Kasumi-1 (cell line): Measurements from ENCODE around the gene TSPAN14.
A peak's percentile ranks its signal among the peaks of the same experiment; 100 is the strongest.
"Not testable (repeated sequence)": the region's sequence is repeated elsewhere in the genome, so short reads cannot be mapped to it uniquely, and the experiment has no call there.

Experiments used
- DNase-seq, 2 experiments: peaks; one replicate each; lab custom pipeline; 2025; lab: John Stamatoyannopoulos, UW

The TSPAN14 gene

DNA sequence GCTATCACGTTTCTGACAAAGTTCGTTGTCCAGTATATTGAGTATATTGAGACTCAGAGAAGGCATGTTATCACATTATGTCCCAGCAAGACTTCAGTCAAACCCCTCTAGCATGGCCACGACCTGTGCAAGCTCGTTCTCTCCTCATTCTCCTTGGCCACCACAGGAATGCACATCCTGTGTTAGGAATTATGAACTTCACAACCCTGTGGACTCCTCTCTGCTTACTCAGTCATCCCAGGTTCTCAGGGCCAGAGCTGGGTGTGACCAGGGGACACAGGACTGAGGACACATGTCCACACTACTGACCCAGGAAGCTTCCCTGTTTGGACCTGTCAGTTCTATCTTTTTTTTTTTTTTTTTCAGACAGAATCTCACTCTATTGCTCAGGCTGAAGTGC is 87.9 kb downstream of the TSPAN14 start:
- DNase-seq: no peak

DNA sequence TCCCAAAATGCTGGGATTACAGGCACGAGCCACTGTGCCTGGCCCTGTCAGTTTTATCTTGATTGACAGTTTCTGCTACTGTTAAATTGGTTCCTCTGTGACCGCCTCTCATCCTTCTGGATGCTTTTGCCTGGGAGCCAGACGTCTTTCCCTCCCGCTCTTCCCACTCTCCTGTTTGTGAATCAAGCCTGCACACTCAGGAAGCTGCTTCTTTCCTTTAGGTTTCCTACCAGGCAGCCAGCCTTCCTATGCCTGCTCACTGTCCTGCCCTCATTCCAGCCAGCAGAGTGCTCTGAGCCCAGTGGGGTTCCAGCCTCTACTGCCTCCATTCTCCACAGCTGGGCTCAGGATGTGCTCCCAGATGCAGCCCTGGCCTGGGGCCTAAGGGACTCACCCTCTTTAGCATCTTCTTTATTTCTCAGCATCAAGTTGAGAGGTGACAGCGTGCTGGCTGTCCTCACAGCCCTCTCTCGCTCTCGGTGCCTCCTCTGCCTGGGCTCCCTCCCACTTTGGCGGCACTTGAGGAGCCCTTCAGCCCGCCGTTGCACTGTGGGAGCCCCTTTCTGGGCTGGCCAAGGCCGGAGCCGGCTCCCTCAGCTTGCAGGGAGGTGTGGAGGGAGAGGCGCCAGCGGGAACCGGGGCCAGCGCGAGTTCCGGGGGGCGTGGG is 88.7 kb downstream of the TSPAN14 start:
- DNase-seq: no peak

DNA sequence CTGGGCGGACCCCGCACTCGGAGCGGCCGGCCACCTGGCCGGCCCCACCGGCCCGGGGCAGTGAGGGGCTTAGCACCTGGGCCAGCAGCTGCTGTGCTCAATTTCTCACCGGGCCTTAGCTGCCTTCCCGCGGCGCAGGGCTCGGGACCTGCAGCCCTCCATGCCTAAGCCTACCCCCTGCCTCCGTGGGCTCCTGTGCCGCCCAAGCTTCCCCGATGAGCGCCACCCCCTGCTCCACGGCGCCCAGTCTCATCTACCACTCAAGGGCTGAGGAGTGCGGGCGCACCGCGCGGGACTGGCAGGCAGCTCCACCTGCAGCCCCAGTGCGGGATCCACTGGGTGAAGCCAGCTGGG is 89.2 kb downstream of the TSPAN14 start:
- DNase-seq: not testable (repeated sequence)

DNA sequence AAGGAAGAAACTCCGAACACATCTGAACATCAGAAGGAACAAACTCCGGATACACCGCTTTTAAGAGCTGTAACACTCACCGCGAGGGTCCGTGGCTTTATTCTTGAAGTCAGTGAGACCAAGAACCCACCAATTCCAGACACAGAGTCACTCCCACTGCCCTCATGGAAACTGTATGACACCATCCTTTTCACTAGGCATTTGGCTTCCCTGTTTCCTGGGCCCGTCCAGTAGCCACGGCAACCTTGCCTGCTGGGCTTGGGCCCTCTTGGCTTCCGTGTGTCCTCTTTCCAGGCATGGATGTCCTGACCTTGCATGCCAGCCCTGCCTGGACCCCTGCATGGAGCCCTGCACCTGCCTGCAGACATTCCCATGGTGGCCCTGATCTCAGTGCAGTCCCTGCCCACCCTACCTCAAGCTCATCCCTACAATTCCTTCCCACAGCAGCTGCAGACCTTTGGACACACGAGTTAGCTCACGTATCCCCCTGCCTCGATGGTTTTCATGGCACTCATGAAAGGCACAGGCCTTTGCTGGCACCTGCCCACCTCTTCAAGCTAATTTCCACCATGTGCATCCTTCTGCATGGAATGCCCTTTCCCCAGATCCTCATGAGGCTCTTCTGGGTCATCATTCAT is 90.3 kb downstream of the TSPAN14 start:
- no peak for DNase-seq

DNA sequence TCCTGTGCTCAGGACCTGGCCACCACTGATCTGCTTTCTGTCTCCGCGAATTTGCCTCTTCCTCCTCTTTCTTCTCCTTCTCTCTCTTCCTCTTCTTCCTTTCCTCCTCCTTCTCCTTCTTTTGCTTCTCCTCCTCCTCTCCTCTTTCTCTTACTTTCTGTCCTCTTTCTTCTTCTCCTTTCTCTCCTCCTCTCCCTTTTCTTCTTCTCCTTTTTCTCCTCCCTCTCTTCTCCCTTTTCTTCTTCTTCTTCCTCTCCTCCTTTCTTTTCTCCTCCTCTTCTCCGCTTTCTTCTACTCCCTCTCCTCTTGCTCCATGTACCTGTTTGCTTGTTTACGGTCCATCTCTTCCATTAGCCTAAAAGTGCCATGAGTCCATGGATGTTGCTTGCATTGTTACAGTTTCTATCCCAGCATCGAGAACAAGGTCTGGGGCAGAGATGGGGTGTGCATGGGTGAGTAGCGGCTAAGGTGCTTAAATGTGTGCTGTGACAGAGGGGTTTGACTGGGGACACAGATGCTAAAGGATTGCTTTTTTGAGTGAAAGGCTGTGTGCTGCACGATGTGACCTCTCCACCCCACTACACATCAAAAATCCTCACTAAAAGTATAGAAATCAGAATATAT is 91.3 kb downstream of the TSPAN14 start:
- no peak for DNase-seq

DNA sequence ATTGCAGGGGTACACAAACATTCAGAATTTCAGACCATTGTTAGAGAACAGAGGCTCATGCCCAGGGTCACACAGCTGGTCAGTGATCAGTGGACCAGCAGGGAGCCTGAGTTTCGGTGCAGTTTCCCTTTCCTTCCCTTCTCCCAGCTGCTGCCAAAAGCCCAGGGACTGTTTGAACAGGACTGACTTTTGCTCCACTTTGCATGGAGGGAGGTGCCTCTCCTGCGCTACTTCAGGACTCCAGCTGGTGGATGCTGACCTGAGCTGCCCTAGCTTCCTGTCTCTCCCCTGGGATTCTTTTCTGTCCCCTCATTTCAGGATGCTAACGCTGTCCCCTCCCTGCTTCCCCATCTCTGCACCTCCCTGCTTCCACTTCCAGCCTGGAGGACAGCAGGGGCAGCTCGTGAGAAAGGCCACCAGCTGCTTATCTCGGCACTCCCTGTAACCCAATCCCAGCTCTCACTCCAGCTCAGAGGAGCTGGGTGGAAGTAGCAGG is 98.1 kb downstream of the TSPAN14 start:
- DNase-seq: no peak

DNA sequence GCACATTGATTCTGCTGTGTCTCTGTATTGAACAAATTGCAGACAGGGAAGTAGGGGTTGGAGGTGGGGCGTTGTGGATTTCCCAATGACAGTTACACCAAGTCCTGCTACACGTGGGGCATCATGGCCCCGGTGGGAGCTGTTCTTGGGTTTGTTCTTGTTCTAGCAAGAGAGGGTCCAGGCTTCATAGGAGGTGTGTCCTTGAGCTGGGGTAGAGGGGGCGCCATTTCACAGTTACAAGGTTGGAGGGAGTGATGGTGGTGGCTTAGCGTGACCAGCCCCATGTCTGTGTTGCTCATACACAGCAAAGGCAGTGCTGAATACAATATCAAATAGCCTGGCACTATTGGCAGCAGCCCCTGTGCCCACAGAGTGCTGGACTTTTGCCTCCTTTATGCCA is 99.3 kb downstream of the TSPAN14 start:
- no peak for DNase-seq

DNA sequence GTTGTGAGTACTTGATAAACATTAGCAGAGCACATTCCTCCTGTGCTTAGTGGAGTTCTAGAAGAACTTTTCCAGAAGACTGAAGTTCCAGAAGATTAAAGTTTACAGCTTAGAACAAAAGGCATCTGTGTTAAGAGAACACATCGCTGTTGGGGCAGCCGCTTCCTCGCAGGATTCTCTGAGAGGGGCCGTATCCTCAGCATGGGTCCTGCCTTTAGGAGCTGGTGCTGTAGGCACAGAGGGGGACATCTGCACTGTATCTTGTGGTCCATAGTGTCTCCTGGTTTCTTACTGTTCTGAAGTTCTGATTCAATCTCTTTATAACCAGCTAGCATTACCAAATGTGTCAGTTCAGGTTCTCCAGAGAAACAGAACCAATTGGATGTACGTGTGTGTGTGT is 99.9 kb downstream of the TSPAN14 start:
- DNase-seq: no peak

DNA sequence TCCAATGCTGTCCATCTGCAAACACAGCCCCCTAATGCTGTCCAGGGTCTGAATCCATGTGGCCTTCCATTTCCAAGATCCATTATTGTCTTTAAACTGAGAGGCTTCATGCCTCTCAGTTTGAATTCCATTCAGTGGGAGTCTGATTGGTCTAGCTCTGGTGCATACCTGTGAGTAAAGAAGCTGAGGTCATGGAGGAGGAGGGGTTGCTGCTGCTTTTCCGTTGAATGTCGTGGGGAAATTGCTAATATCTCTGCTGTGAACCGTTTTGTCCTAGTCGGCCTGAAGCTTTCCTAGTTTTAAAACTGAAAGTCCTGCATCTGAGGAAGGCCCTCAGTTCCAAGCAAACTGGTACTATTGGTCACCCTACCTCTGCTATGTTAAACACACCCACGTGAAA is 101.3 kb downstream of the TSPAN14 start:
- no peak for DNase-seq

DNA sequence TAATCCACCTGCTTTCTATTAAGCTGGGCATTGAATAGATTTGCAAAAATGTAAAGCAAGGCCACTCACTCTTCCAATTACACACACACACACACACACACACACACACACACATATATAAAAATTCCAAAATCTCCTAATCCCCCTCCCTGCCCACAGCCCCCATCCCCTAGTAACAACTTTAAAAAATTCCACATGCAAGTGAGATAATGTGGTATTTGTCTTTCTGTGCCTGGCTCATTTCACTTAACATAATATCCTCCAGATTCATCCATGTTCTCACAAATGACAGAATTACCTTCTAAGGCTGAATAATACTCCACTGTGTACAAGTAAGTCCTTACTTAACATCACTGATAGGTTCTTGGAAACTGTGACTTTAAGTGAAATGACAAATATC is 107.8 kb downstream of the TSPAN14 start:
- DNase-seq: no peak

DNA sequence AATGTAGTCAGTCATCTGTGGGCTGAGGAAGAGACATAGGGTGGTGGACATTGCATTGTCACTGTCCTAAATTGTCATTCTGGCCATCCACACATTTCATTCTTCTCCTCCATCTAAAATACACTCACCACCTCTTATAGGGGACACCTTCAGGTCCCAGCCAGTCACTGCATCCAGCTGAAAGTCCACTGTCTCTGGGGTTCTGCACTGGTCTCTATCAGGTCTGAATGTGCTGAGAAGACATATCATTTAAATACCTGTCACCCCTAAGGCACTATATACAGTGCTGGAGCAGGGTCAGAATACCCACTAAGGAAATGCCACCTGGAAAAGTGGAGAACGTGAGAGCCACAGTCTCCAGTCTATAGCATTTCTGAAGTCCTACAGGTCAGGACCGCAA is 113.2 kb downstream of the TSPAN14 start:
- no peak for DNase-seq

DNA sequence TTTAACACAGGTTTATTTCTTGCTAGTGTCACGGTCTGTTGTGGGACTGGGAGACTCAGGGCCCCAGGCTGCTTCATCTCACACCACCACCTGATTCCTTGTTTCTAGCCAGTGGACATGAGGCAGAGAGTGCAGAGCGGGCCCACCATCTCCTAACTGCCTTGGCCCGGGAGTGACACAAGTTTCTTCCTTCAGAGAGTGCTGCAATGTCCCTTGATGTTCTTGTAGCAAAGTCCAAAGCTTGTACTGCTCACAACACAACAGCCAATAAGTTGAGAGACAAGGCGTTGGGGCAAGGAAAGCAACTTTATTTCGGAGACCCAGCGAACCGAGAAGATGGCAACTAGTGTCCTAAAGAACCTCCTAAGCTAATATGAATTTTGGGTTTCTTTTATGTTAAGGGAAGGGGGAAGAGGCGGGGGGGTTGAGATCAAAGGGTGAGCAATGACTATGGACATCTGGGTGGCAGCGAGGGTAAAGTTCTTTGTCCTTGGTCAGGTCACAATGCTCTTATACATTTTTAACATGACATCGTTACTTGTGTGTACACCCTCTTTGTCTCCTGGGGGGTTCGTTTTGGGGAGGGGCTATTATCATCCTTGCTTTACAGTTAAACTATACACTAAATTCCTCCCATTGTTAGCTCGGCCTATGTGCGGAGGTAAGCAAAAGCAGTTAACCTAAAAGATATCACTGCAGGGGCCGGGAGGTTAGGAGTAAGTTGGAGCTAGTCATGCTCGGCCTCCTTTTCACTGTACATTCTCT is 115.2 kb downstream of the TSPAN14 start:
- no peak for DNase-seq

DNA sequence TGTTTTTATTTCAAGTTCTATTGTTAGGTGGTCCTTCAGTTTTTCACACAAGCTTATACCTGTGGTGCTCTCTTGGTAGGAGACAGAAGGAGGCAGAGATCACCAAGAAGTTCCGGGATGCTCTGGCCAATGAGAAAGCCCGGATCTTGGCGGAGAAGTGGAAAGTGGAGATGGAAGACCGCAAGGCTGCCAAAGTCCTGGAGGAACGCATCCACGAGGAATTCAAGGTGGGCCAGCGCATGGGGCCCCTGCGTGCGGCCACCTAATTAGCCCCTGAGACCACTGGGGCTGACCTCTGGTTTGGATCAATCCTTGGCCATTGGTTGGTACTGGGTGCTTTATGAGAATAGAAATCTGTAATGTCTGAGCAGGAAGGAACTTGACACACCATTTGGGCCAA is 117.2 kb downstream of the TSPAN14 start:
- no peak for DNase-seq

DNA sequence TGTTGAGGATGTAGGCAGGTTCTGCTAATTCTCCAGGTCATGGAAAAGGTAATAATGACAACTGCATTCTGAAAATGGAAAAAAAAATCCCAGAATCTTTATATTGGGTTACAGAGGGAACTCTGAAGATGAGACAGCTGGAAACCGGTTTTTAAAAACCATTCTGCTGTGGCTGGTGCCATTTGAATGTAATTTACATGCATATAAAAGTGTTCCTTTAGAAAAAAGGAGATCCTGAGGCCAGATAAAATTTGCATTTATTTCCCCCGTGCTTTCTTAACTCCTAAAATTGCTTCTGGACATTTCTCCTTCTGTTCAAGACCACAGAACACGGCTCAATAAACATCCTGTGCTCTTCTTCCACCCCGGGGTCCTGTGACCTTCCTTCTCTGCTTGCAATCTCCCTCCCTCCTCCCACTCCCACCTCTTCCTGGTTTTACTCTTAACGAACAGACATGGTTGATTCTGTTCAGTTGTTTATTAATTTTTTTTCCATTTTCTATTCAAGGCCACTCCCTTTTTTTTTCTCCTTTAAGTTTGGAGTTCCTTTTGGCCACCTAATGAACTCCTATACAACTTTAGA is 125.2 kb downstream of the TSPAN14 start:
- DNase-seq: peak in 1 of 2 experiments; percentile 11

DNA sequence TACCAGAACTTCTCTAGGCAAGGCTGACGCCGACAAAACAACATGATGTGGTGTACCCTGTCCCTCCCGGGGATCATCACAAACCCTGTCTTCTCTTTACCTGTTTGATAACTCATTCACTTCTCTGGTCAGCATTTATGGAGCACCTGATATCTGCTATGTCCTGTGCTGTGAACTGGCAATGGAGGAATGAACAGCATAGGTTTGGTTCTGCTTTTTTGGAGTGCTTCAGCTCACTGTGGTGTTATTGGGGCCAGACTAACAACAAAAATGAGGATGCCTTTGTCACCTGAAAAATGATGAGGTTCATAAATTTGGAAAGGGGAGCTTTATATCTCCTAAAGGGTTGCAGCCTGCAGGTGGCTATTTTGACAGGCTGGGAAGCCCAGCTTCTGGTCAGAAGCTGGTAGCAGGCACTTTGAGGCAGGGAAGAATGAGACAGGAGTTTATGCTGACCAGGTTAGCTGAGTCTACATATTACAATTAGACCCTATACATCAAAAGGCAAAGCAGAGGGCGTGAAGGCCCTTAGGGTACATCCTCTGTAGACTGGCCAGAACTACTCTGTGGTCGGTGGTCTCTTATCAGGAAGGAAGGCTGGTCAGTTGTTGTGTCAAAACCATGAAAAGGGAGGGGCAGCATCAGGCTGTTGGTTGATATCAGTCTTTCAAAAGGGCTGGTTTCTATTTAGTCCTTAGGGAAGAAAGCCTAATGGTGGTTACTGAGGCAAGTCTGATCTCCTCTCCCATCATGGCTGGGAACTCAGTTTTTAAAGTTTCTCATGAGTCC is 125.9 kb downstream of the TSPAN14 start:
- DNase-seq: no peak

DNA sequence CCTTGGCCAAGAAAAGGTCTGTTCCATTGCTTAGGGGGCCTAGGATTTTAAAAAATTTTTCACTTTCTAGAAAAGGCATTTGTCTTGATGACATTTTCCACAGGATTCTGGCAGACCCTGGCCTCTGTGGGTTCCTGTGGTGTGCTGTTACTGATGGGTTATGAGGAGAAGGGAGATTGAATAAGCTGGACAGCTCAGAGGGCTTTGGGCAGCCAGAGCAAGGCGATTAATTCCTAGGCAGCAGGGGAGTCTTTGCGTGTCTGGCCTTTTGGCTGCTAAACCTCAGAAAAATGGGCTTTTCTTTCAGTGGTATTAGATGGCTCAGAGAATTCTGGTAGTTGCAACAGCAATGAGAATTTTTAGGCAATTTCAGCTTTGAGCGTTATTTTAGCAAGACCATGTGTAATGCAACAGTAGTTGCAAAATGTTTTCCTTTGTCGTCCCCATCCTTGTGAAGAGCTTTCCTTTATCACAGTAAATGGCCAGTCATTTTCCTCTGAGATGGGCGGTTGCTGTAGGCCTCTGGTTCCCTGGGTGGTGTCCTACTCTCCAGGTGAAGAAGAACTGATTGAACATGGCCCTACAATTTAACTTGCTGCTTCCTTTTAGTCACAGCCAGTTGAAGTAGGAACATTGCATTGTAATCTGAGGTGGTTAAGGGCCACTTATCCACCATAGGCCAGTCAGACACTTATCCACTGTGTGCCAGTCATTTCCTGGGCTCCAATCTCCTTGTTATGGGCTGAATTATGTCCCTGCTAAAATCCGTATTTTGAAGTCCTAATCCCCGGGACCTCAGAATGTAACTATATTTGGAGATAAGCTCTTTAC is 126.7 kb downstream of the TSPAN14 start:
- DNase-seq: no peak

DNA sequence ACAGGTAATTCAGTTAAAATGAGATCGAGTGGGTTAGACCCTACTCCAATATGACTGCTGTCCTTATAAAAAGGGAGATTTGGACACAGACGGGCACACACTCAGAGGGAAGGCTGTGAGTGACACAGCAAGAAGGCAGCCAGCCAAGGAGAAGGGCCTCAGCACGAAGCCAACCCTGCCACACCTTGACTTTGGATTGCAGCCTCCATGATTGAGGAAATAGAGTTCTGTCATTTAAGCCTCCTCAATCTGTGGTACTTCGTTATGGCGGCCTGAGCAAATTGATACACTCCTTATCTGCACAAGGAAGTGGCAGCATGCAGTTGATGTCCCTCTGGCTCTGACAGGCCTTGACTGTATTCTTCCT is 127.3 kb downstream of the TSPAN14 start:
- no peak for DNase-seq

DNA sequence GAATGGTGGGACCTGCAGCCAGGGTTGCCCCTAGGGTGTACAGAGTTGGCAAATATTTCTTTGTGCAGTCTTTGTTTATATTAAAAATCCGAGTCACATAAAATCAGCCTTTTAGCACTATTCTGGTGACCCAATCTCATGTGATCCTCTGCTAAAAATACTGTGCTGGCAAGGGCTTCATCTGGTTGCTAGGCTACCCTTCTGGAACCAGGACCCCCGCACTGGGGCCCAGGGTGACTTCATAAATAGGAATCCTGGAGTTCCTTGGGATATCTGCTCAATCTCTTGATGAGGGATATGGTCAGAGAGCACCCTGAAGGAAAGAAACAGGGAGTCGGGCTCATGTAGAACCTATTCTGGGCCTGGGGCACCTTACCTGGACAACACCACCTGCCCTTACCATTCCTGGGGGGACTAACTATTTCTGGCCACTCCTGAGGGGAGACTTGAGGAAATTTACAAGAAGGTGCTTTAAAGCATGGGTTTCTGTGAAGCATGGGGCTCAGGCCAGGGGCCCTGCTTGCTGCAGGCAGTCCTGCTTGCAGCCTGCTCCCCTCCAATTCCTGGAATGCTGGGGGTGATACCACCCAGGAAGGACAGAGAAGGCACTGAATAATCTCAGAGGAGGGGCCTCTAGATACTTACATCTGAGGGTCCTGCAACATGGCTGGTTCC is 128.3 kb downstream of the TSPAN14 start:
- no peak for DNase-seq
